Kidney glomerular epithelial cell (primary cell): Measurements from ENCODE around the gene DPEP2.
A peak's percentile ranks its signal among the peaks of the same experiment; 100 is the strongest.
"Not testable (repeated sequence)": the region's sequence is repeated elsewhere in the genome, so short reads cannot be mapped to it uniquely, and the experiment has no call there.

Experiments used
- DNase-seq: peaks from one replicate; lab custom pipeline; 2025; lab: John Stamatoyannopoulos, UW

Gene DPEP2

DNA sequence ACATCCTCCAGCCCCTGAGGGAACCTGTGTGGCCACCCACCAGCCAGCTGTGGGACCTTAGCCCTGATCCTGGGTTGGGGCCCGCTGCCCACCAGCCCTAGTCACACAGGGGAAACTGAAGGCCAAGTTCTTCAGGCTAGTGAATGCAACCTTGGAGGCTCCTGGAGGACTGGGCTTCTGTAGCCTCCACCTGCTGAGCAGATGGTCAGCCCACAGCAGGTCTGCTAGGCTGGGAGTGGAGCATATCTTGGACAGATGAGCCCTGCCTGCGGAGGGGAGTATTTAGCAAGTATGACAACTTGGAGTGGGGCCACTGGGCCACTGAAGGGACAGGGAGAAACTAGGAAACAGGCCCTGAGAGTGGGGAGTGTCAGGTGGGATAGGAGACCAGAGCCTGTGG, 23.1 kb downstream of the DPEP2 start:
- no peak for DNase-seq

DNA sequence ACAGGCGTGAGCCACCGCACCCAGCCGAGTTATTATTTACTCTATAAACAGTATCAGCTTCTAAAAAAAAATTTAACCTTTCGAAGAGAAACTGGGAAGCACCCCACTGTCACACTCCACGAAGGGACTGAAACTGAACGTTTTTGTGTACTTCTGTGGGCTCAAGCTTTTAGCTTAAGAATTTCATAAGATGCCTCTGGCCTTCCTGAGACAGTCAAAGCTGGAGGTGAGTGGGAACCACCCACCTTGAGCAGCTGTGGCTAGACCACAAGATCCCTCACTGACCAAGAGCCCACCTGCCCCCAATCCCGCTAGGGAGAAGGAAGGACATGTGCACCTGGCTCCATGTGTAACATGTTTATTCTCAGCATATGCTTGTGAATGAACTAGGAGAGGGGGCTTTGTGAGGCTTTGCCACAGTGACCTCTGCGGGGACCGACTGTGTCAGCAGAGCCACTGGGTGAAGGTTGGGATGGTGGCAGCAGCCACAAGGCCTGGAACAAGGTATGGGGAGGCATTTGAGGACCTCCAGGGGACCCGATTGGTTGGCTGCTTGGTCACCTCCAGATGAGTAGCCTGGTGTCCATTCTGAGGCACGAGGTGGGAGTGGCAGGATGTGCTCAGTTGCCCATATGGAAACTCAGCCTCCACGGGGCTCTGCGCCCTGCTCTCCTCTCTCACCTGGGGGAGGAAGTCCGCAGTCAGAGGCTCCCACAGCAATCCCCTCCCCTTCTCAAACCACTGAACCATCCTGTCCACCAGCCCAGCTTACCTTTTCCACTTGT, 23.8 kb downstream of the DPEP2 start:
- DNase-seq, result no peak

DNA sequence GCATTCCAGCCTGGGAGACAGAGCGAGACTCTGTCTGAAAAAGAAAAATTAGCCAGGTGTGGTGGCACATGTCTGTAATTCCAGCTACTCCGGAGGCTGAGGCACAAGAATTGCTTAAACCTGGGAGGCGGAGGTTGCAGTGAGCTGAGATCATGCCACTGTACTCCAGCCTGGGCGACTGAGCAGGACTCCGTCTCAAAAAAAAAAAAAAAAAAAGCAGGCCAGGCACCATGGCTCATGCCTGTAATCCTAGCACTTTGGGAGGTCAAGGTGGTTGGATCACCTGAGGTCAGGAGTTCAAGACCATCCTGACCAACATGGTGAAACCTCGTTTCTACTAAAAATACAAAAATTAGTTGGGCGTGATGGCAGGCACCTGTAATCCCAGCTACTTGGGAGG, 27.0 kb downstream of the DPEP2 start:
- DNase-seq, result not testable (repeated sequence)

DNA sequence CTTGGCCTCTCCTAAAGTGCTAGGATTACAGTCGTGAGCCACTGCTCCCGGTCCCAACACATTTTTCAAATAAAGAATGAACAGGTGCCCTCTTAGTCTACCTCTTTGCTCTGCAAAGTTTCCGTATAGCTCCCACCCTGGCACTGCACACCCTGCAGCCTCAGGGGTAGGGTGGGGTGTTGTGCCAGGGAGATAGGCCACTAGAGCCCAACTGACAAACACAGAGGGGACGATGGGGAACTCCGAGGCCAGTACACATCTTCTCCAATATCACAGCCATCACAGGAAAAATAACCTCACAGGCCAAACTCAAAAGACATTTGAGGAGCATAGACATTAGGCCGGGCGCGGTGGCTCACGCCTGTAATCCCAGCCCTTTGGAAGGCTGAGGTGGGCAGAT, 28.2 kb downstream of the DPEP2 start:
- no peak for DNase-seq

DNA sequence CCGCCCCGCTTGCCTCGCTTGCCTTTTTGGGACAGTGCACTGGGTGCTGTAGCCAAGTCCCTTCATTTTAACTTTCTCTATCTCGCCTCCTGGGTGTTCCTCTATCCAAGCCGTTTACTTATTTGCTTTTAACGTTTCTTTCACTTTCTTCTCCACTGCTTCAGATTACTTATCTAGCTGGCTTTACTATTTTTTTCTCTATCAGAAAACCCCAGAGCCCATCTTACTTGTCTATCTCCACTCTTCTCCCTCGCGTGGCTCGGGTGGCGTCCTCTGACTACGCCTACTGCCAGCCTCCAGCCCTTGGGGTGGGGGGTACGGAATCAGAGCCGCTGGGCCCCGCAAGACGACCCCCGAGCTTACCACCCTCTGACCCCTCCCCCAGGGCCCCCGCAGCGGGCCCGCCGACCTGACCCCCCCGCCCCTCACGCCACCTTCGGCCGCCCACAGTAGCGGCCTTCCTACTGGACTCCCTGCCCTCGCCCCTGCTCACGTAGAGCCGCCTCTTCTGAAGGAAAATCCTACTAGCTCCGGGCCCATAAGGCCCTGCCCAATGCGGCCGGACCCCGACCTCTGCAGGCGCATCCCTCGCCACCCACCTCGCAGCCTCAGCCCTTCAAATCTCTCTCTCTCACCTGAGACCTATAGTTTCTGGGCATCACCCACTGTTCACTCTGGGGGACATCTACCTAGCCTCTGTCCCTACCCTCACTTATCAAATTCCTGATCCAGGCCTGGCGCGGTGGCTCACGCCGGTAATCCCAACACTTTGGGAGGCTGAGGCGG, 29.8 kb downstream of the DPEP2 start:
- DNase-seq, result peak; percentile 22

DNA sequence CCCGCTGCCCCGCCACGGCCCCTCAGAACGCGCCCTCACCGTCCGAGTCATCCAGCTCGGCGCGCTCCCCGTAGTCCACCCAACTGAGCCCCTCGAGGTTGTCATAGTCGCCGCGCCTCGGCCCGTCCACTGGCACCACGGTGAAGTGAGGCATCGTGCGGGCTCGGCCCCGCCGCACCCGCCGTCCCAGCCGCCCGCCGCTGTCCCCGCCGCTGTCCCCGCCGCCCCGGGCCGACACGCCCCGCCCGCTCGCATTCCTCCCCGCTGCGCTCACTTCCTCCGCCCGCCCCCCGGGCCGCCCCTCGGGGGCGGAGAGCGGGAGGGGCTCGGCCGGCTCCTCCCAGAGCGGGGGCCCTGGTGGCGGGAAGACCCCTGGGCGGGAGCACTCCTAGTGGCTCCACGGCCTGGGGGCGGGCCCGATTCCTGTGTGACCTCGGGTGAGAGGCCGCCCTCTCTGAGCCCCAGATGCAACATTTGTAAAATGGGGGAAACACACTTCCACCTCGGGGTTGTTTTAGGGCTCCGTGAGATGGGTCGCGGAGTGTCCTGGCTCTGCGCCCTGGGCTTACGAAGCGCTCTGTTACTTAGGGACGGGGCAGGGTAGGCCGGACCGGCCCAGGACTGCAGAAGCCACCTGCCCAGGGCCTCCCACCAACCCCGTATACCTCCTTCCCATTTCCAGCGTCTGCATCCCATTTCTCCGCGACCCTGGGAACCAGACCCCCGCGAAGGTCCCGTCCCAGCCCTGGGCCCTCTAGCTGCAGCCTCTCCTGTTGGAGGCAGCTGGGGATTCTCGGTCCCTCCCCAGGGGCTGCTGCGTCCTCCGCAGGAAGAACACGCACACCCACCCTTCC, 30.7 kb downstream of the DPEP2 start, which contains the start of gene SLC12A4:
Gene SLC12A4 (minus strand): TSS at position 238 of the 854 bp plus-strand sequence. CDS start 84 bp downstream, at position 154.
- DNase-seq, result peak; percentile 73

DNA sequence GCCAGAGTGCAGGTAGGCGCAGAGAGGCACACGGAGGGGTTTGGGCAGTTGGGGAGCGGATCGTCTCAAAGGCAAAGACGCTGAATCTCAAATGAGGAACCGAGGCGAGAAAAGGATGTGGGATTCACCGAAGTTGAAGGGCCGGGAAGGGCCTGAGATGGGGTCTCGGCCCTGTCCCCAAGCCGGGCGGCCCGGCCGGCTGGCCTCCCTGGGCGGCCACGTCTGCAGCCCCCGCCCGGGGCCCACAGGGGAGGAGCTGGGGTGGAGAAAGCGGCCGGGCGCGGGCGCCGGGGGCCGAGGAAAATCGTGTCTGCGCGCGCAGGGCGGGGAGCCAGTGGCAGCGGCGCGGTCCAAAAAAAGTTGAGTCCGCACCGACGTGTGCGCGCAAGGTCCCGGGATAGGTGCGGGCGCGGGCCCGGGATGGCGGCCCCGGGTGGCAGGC, 31.3 kb downstream of the DPEP2 start:
- DNase-seq, result peak; percentile 26

DNA sequence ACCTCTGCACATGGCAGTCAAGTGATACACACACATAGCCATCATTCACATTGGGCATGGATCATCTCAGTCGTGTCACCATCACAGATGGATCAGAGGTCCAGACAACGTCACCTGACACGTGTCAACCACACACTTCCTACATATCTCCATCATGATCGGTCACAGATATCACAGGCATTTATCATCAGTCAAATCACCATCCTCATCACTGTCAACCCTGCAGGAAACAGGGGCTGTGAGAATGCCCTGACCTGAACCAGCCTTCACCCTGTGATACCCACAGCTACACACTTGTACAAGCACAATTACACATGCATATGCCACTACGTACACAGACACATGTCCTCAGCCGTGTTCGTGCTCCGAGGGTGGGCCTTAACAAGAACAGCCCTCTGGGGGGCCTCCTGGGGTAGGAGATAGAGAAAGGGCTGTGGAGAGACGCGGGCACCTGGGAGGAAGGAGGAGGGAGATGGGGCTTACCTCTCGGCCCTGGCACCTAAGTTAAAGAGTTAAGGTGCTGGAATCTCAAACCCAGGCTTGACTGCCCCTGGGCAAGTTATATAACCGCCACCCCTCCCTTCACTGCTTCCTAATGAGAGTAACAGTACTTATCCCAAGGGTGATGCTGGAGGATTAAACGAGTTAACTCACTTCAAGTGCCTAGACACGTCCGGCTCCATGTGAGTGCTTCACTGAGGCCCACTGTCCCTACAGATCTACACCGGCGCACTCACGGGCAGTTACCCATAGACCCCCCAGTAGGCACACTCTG, 31.9 kb downstream of the DPEP2 start:
- DNase-seq, result peak; percentile 26

DNA sequence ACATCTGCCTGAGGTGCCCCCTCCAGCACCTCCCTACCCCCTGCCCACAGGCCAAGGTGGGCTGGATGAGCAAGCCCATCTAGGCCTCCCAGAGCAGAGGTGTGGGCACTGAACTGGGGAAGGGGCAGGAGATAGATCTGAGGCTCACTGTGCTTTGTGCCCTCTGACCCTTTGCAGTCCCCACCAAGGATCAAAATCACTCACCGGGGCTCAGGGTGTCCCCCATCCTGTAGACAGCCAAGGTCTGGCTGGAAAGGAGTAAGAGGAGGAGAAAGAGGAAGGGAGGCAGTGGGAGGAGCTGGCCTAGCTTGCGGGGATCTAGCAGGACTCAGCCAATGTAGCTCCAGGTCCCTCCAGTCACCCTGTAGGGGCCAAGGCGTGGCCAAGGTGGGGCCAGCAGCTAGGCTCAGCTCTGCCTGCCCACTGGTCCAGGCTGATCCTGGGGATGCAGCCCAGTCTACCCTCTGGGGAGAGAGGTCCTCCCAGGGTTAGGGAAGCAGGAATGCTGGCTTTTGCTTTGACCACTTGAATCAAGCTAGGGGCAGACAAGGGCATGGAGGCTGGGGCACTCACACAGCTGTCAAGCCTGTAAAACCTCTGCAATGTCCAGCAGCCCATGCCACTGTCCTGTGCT, 32.6 kb downstream of the DPEP2 start:
- DNase-seq, result peak; percentile 14

DNA sequence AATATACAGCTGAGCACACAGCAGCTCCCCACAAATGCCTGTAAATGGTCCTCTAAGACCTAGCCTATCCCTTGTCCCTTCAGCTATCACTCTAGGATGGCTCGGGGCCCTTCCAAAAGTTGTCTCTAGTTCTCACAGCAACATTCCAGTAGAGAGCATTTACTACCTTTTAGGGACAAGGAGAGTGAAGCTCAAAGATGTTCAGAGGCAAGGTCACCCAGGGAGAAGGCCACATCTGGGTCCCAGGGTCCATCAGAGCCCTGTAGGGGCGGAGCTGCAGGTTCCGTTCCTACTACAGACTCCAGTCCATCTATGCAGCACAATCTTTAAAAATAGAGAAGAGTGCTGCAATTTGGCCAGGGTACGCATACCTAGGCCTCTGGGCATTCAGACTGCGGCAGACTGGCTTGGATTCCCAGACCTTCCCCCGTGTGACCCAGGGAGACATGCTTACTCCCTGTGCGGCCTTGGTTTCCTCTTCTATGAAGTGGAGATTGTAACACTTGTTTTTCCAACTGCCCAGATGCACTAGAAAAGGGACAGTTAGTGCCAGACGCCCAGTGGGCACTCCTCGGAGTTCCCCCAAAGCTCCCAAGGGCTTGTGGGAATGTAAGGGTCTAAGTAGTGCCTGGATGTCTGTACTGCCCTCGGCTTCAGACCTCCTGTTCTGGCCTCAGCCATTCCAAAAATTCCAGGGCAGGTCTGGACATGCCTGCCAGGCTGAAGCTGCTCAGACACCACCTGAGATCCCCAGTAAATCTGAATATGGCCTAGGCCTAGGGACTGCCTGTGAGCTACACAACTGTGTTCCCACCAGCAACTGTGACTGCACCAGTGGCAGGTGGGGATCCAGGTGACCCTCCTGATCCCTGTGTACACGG, 33.4 kb downstream of the DPEP2 start:
- DNase-seq, result no peak

DNA sequence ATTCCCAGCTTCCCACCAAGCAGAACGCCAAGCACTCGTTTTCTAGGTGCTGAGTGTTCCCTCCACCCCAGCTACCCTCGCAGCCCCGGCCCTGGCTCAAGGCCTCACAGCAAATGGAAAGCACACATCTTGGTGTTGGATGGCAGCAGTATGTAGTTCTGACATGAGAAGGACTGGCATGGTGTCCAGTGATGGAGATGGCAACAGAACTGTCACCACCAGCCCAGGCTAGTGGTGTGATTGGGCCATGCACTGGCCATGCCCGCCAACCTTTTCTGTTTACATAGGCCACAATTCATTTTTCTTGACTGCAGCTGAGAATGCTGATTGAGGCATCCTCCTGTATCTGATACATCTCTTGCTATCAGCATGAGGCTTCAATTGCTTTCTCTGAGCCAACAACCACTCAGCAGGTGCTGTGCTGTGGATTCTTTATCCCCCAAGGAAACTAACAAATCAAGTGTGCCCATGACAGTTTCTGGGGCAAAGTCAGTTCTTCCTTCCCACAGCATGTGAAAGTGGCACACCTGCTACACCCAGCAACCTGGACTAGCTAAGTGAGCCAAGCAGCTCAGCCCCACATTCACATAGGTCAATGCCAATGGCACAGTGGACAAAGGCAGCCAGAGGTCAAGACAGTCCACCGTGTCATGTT, 34.7 kb downstream of the DPEP2 start:
- no peak for DNase-seq

DNA sequence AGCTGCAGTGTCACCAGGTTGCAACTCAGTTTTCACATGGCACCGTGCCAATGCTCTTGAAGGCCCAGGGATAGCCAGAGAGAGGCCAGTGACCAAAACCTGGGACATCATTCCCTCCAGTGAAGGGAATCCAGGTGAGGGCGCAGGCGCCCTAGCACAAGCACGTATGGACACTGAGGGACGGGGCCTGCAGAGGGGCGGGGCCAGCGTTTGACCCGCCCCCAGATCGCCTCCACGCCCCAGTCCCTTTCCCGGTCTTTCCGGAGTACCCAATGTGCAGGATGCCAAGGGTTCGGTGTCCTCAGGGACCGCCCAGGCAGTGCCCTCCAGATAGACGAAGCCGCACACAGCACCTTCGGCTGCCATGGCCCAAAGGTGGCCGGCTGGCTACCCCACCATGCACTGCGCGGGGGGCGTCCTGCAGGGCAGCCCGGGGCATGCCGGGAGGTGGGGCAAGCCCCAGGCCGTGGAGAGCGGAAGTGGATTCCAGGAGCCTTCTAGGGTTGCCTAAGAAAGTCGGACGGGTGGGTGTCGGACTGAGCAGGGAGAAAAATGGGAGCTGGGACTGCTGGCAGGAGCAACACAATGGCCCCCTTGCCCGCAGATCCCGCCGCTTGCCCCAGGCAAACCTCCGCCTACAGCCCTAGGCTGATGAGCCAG, 35.5 kb downstream of the DPEP2 start:
- no peak for DNase-seq

DNA sequence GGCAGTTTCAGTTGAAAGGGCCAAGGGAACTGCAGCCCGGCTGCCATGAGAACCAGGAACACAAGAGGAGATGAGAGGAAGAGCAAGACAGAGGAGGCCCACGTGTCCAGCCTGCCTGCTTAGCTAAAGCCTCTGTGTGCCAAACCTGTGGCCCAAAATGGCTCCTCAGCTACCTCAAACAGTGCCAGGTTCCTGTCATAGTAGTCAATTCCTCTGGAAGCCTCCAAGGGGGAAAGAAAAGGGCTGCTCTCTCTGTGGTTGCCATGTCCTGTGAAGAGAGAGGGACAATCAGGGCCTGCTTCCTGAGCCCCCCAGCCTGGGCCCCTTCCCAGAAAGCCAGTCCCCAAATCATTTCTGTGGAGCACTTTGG, 36.0 kb downstream of the DPEP2 start:
- DNase-seq, result no peak

DNA sequence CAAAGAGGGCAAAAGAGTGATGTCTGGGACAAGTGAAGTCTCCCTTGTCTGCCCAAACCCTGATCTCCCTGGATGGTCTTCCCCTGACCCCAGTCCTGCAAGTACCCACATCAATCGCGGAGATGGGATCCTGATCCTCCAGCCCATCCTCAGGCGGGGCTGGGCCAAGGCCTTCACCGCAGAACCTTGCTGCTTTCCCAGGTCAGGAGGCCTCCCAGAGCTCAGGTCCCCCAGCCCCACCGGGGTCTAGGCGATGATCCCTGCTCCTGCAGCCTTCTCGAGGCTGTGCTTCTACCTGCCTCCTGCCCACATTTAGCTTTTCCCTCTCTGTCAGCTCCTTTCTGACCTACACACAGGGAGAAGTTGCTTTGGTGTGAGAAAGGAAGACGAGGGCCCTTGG, 37.1 kb downstream of the DPEP2 start:
- DNase-seq, result no peak

DNA sequence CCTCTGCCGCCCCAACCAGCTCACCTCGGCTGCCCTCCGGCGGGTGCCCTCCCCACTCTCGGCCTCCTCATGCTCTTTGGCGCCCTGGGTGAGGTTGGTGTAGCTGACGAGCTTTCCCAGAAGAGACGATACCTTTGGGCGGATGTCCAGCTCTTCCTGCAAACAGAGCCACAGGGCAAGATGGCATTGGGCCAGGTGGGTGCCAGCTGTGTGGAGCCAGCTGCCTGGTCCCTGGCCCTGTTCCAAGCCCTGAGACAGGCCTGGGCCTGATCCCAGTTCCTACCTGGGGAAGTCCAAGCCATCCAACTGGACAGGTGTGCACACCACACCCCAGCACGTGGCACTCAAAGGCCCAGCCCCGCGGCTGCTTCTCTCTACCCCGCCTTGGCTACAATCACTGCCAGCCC, 37.7 kb downstream of the DPEP2 start:
- DNase-seq, result no peak

DNA sequence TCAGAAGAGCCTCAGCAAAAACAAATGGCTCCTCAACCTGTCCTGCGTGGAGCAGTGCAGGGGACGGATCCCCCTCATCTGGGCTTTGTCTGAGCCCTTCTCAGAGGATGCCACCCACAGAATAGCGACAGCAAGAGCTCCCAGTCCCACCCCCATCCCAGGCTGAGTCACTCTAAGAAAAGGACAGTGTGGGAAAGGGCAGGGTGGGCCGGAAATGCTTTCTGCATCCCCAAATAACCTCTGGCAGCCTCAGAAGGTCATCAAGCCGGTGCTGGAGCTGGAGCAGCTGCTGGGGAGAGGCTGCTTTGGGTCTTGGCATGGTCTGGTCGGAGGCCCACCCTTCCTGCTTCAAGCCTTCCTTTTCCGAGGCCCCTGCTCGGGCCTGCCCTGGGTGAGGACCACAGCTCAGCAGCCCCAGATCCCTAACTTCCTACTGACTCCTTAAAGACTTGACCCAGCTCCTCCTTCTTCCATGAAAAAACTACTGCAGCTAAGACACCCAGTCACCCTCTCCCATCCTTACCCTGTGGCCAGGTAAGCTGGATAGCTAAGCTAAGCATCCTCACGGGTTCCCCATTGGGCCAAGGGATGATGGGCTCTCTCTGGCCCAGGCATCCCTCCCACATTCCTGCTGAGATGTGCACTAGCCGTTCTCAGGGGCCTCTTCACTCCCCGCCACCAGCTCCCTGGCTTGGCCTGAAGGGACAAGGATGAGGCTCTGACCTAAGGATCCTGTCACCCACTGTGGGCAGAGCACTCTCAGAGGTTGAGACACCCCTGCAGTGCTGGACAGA, 39.6 kb downstream of the DPEP2 start:
- no peak for DNase-seq

DNA sequence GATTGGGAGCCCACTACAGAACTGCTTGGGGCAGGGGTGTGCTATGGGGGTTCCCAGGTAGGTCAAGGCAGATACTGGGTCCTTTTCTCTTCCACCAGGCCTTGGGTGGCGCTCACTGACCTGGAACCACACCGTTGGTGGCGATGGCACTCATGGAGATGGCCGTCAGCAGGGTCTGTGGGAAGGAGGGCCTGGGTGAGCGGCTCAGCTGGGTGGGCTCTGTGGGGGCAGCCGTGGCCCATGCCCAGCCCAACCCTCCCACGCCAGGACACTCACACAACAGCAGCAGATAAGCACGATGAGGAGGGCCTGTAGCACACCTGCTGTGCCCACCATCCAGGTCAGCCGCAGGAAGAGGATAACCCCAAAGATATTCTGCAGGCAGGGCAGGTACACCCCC, 41.7 kb downstream of the DPEP2 start:
- no peak for DNase-seq
